Loucy (cell line): ENCODE data around the gene NLGN1.

Experiments used
- H2AFZ ChIP-seq: fragments of 200-600 bp; sonication (generic); 2 replicates; pipeline ENCODE4 v1.6.0; 2016; ENCODE audit warnings: antibody characterized with exemption, mild to moderate bottlenecking, low read length, moderate library complexity
- H3F3A ChIP-seq: fragments of 200-600 bp; 2 replicates; pipeline ENCODE4 v1.6.0; 2016; ENCODE audit warnings: antibody characterized with exemption, low read depth, mild to moderate bottlenecking
- H3K27me3 ChIP-seq: fragments of 200-600 bp; sonication (generic); 2 replicates; pipeline ENCODE4 v1.6.1; 2014; ENCODE audit warnings: low read length, mild to moderate bottlenecking; ENCODE audit not compliant: insufficient read depth, poor library complexity, severe bottlenecking
- H3K36me3 ChIP-seq: fragments of 200-600 bp; sonication (generic); 2 replicates; pipeline ENCODE4 v1.6.1; 2016; ENCODE audit warnings: low read length; ENCODE audit not compliant: insufficient read depth
- H3K4me1 ChIP-seq: fragments of 200-600 bp; sonication (generic); 2 replicates; pipeline ENCODE4 v1.5.1; 2014; ENCODE audit warnings: low read length, mild to moderate bottlenecking; ENCODE audit not compliant: insufficient read depth, poor library complexity, severe bottlenecking
- H3K4me2 ChIP-seq: fragments of 200-600 bp; sonication (generic); 2 replicates; pipeline ENCODE4 v1.6.0; 2014; ENCODE audit warnings: antibody characterized with exemption, low read length, low read depth, mild to moderate bottlenecking; ENCODE audit not compliant: poor library complexity, severe bottlenecking
- H3K4me3 ChIP-seq: fragments of 200-600 bp; sonication (generic); 2 replicates; pipeline ENCODE4 v1.5.1; 2014; ENCODE audit warnings: low read length, mild to moderate bottlenecking, mixed read lengths; ENCODE audit not compliant: poor library complexity, severe bottlenecking
- H3K79me2 ChIP-seq: fragments of 200-600 bp; sonication (generic); 2 replicates; pipeline ENCODE4 v1.6.1; 2014; ENCODE audit warnings: low read length; ENCODE audit not compliant: insufficient read depth
- H3K9ac ChIP-seq: fragments of 200-600 bp; sonication (generic); 2 replicates; pipeline ENCODE4 v1.6.0; 2014; ENCODE audit warnings: mild to moderate bottlenecking, low read depth, low read length, moderate library complexity; ENCODE audit not compliant: poor library complexity, severe bottlenecking
- H3K9me2 ChIP-seq: fragments of 200-600 bp; sonication (generic); replicated peaks from 2 replicates; pipeline ENCODE4 v1.6.1; 2016; ENCODE audit warnings: low read depth, low read length, mixed read lengths
- H3K9me3 ChIP-seq: fragments of 200-600 bp; sonication (generic); 2 replicates; pipeline ENCODE4 v1.6.1; 2014; ENCODE audit warnings: mild to moderate bottlenecking, antibody characterized with exemption, low read length, low read depth; ENCODE audit not compliant: insufficient read depth
- H4K20me1 ChIP-seq: fragments of 200-600 bp; sonication (generic); 2 replicates; pipeline ENCODE4 v1.6.0; 2014; ENCODE audit warnings: antibody characterized with exemption, low read length, mild to moderate bottlenecking; ENCODE audit not compliant: insufficient read depth, poor library complexity, severe bottlenecking
- EZH2phosphoT487 ChIP-seq: fragments of 200-600 bp; IDR thresholded peaks from 2 replicates; pipeline ENCODE4 v1.6.1; 2018; ENCODE audit warnings: antibody characterized with exemption, mild to moderate bottlenecking, moderate library complexity, borderline replicate concordance
- TF ChIP-seq, protein P1 (sequence below): fragments of 200-600 bp; sonication (generic); conservative IDR thresholded peaks from 2 replicates; pipeline ENCODE4 v1.5.1; 2014; ENCODE audit warnings: mild to moderate bottlenecking, antibody characterized with exemption, low read length

The NLGN1 gene

DNA sequence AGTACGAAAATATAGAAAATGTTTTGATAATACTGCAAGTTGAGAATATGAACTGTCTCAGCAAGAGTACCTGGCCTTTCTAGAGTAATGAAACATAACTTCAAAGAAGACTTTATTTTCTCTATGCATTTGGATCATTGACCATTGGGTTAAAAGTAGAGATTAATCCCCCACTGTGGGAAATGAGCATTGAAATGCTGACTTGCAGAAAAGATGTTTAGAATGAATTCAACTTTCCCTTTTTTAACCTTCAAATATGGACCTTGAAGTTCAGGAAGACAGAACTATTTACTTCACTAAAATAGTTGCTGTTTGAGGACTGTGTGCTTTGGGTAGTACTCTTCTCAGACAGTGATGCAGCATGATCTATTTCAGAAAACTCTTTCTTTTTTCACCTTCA lies 75.7 kb downstream of the NLGN1 start:
- no peak for TF ChIP-seq EZH2phosphoT487
- TF ChIP-seq, protein P1, sequence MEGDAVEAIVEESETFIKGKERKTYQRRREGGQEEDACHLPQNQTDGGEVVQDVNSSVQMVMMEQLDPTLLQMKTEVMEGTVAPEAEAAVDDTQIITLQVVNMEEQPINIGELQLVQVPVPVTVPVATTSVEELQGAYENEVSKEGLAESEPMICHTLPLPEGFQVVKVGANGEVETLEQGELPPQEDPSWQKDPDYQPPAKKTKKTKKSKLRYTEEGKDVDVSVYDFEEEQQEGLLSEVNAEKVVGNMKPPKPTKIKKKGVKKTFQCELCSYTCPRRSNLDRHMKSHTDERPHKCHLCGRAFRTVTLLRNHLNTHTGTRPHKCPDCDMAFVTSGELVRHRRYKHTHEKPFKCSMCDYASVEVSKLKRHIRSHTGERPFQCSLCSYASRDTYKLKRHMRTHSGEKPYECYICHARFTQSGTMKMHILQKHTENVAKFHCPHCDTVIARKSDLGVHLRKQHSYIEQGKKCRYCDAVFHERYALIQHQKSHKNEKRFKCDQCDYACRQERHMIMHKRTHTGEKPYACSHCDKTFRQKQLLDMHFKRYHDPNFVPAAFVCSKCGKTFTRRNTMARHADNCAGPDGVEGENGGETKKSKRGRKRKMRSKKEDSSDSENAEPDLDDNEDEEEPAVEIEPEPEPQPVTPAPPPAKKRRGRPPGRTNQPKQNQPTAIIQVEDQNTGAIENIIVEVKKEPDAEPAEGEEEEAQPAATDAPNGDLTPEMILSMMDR = no peak
- Histone ChIP-seq H3K4me3 (no peak overlapping the region), H3K4me1 (no peaks in the 10 kb centered on the region), H3K36me3 (no peaks in the 10 kb centered on the region), H3K4me2 (no peak overlapping the region), H3K9me2 (no peaks in the 10 kb centered on the region), H4K20me1 (no peaks in the 10 kb centered on the region), H3K79me2 (no peaks in the 10 kb centered on the region), H2AFZ (no peak overlapping the region), H3K27me3 (no peaks in the 10 kb centered on the region), H3F3A (no peaks in the 10 kb centered on the region), H3K9me3 (no peaks in the 10 kb centered on the region), H3K9ac (no peak overlapping the region)

DNA sequence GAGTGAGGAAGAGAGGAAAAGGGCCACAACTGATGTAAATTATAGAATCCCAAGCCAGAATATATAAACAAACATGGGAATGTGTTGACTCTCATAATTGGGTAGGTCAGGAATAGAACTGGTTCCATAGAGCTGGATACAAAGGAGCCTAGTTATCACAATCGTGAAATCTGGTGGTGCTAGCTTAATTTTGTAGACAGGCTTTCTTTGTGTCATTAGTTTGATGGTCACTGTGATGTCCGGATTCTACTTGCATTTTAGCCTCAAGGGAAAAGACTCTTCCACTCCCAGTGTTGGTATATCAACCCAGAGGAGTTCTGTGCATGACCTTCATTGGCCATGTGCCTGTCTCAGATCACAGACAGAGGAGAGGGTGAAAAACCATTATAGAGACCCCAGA lies 81.8 kb downstream of the NLGN1 start:
- H3K27me3 ChIP-seq = no peaks in the 10 kb centered on the region
- no peak overlapping the region for H2AFZ ChIP-seq
- H3K9ac ChIP-seq = no peak overlapping the region
- no peaks in the 10 kb centered on the region for H3K4me1 ChIP-seq
- no peaks in the 10 kb centered on the region for H3F3A ChIP-seq
- H3K36me3 ChIP-seq = no peaks in the 10 kb centered on the region
- H3K79me2 ChIP-seq = no peaks in the 10 kb centered on the region
- no peaks in the 10 kb centered on the region for H4K20me1 ChIP-seq
- H3K9me3 ChIP-seq = no peaks in the 10 kb centered on the region
- no peak overlapping the region for H3K4me3 ChIP-seq
- TF ChIP-seq, protein P1 = no peak
- no peak for TF ChIP-seq EZH2phosphoT487
- H3K9me2 ChIP-seq = no peaks in the 10 kb centered on the region
- H3K4me2 ChIP-seq = no peak overlapping the region

DNA sequence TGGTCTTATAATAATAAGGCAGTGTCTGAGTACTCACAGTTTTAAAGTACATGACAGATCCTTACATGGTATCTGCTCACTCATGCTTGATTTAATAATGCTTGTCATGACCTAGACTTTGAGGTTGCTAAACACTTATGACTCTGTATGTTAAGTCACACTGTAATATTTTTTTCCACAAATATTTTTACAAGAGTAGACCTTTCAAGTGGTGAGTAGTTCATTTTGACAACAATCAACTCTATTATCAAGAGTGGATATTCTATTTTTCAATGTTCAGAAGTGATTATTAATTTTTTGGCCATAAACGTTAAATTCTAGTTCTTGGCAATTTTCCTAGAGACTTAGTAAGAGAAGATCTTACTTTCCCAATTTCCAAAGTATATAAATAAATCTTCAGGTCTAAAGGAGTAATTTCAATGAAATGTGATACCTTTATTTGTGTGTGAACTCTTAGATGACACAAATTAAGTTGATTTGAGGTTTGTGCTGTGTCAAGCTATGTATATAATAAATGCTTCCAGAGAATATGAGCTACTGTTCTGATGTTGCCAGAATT lies 104.5 kb downstream of the NLGN1 start:
- no peak overlapping the region for H3K4me3 ChIP-seq
- no peaks in the 10 kb centered on the region for H3K27me3 ChIP-seq
- no peaks in the 10 kb centered on the region for H3K9me3 ChIP-seq
- no peaks in the 10 kb centered on the region for H4K20me1 ChIP-seq
- no peaks in the 10 kb centered on the region for H3K79me2 ChIP-seq
- no peak overlapping the region for H3K4me2 ChIP-seq
- no peaks in the 10 kb centered on the region for H3K9me2 ChIP-seq
- H3F3A ChIP-seq = no peaks in the 10 kb centered on the region
- TF ChIP-seq EZH2phosphoT487 = no peak
- TF ChIP-seq, protein P1 = no peak
- no peaks in the 10 kb centered on the region for H3K36me3 ChIP-seq
- H3K4me1 ChIP-seq = no peaks in the 10 kb centered on the region
- no peak overlapping the region for H2AFZ ChIP-seq
- H3K9ac ChIP-seq = no peak overlapping the region
